T1000 (cell line): Measurements from ENCODE around the gene PMEPA1.

Experiments
- DNase-seq: peaks from one replicate; lab custom pipeline; 2025; ENCODE audit warnings: mixed read lengths; lab: John Stamatoyannopoulos, UW

The PMEPA1 gene

GRCh38 chr20:57609086-57609841 lies 100.6 kb downstream of the PMEPA1 start:
- DNase-seq = no peak

GRCh38 chr20:57608516-57608915 lies 101.3 kb downstream of the PMEPA1 start:
- DNase-seq = no peak

GRCh38 chr20:57605878-57606277 lies 103.9 kb downstream of the PMEPA1 start:
- no peak for DNase-seq

GRCh38 chr20:57605045-57605444 lies 104.8 kb downstream of the PMEPA1 start:
- DNase-seq = no peak

GRCh38 chr20:57603120-57603519 lies 106.7 kb downstream of the PMEPA1 start:
- DNase-seq = no peak

GRCh38 chr20:57601737-57602136 lies 108.1 kb downstream of the PMEPA1 start:
- DNase-seq = no peak

GRCh38 chr20:57601211-57601570 lies 108.6 kb downstream of the PMEPA1 start:
- DNase-seq = no peak

- no peak for DNase-seq
These were observed 109.2 kb downstream of the PMEPA1 start for GRCh38 chr20:57600320-57601210.

- no peak for DNase-seq
These were observed 111.3 kb downstream of the PMEPA1 start for GRCh38 chr20:57598491-57598890.
